Cerebellar cortex (tissue), 1 donor: Measurements from ENCODE around the gene TTLL6.
A peak's percentile ranks its signal among the peaks of the same experiment; 100 is the strongest.
"Not testable (repeated sequence)": the region's sequence is repeated elsewhere in the genome, so short reads cannot be mapped to it uniquely, and the experiment has no call there.

Experiments
- DNase-seq: peaks from one replicate; pipeline ENCODE4 v3.0.0-alpha.2; 2015; ENCODE audit warnings: low spot score

Gene TTLL6

DNA sequence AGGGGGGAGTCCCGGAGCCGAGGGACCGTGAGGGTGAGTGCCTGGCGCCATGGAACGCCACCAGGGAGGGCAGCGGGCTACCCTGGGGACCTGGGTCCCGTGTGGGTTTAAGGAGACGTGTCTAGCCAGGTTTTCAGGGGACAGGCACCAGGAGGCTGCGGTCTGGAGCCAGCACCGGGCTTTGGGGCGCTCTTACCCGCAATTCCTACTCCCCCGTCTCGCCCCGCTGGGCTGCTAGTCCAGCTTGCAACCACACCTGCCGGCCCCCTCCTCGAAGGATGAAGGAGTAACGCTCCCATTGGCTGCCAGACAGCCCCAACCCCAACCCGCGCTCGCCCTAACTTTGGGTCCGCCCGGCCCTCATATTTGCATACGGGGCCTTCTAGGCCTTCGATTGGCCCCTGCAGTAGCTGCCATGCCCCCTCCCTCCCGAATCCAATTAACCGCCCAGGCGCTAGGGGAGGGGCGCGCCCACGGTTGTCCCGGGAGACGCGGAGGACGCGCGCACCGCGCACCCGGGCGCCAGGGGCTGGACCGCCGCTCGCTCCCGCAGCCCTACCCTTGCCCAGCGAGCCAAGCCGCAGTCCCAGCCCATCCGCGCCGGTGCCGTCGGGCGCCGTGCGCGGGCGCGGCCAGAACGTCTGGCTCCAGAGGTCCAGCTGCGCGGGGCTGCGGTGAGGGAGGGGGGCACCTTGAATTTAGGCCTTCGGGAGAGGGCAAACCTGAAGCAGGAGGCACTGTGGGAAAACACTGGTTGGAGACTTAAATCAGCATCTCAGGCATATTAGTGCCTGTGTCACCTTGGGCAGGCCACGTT is at the start of gene TTLL6:
Gene TTLL6, minus strand, starts transcription at position 456 of the 817 bp plus-strand sequence. Its CDS starts 157 bp downstream, at position 299.
- DNase-seq = peak; percentile 85

DNA sequence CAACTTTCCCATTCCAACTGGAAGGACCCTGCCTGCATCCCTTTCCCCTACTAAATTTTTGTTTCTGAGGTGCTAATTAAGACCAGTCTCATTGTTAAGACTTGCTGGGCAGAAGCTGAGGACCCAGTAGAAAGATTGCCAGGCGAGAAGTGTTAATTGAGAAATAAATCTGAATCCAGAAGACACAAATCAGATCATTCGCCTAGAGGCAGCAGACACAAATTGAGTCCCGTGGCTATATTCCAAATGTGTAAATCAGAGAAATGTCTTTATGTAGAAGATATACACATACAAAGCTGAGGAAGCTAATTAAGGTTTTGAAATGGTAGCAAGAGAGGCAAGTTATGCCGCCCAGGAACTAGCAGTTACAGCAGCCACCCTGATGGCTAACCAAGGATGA is 43.4 kb upstream of the TTLL6 start:
- no peak for DNase-seq

DNA sequence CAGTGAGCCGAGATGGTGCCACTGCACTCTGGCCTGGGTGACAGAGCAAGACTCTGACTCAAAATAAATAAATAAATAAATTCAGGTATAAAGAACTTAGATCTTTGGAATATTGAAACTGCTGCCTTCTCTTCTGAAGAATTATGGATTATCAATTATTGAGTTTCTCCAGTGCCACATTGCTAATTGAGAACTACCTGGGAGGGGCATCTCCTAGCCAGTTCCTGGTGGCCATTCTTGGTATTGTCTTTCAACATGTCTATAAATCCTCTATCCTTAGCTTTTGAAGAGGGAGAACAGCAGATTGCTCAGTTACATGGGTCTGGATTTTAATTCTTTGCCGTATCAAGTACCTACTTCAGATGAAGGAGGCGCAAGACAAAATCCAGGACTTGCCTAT is 43.0 kb upstream of the TTLL6 start:
- DNase-seq = no peak

DNA sequence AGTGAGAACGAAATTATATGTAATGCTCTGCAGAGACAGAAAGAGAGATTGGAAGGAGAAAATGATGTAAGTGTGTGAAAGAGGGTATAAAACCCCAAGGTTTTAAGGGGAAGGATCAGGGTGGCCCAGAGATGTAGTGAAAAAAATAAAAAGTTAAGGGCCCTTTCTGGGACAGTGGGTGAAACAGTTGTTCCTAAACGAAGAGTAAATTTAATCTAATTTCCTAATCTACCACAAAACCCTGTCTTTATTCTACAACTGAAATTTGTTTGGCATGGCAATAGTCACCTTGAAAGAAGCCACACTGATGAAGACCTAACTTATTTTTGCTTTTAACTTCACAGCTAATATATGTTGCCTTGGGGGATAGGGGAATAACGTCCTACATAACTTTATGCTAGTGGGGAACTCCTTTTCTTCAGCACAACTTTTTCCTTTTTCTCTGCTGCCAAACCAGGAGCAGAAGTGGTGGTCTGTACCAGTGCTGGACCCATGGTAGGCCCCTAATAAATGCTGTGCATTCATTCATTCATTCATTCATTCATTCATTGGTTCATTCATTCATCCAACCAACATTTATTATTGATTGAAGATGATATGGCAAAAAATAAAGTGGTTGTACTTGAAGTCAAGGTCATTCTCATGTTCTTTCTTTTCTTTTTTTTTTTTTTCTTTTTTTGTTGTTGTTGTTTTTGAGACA is 39.2 kb upstream of the TTLL6 start:
- no peak for DNase-seq

DNA sequence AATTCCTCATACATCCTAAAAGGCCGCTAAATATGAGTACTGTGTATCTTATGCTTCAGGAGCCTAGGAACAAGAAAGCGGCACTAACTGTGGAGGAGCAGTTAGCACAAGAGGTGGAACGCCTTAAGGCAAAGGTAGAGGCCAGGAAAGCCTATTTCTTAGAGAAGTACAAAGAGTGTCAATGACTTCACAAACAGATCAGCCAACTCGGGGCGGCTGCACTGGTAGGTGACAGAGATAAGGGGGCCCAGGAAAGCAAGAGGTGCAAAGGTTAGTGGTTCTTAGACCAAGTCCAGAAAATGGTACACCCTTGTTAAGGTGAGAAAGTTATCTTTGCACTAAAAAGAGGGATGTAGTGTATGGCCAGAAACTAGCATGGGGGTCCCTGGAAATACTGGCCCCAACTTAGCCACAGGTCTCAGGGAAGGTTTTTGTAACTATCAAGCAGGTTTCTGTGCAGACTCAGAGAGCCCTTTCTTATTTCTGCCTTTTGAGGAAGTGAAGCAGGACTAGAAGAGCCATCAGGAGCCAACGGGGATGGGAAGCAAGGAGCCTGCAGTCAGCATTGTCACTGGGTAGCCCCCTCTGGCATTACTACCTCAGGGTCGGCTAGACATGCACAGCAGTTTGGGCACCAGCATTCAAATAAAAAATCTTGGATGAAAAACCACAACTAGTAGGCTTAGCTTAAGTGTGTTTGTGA is 37.9 kb upstream of the TTLL6 start:
- DNase-seq = no peak

DNA sequence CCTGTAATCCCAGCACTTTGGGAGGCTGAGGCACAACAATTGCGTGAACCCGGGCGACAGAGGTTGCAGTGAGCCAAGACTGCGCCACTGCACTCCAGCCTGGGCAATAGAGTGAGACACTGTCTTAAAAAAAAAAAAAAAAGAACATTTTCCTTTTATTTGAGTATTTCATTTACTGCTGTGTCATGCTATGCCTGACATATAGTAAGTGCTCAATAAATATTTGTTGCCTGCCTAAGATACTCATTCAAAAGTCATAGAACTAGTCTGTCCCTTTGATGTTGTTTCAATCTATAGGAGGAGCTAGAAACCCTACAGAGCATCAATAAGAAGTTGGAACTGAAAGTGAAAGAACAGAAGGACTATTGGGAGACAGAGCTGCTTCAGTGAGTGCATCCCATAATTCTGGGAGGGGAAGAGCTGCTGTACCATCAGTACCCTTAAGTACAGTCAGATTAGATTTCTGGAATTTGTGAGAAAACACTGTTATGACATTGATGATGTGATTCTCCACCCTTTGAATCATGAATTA is 33.8 kb upstream of the TTLL6 start:
- DNase-seq = no peak

DNA sequence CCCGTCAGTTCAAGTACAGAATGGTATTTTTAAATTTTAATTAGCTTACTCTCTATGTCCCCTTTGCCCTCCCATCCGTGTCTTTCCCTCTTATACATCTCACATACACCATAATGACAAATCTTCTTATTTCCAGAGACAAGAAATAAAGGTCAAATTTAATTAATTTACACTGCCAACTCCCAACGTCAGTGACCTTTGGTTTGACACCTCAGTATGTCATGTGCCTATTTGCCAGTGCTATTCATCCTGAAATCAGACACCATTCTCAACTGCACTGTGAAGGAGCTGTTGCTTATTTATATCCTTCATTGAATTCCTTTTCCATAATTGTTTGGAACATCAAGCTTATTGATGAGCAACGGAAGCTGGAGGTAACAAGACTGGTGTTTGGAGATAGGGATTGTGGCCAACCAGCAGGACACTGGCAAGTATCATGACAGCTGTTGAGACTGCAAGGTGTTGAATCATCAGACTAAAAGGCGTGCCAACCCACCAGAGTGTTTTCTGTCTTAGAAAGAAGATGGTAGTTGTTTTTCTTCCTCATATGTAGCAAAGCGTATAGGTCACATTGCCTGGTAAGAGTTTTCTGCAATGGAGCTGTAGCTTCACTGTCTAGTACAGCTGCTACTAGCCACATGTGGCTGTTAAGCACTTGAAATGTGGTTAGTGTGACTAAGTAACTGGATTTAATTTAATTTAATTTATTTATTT is 26.3 kb upstream of the TTLL6 start:
- no peak for DNase-seq

DNA sequence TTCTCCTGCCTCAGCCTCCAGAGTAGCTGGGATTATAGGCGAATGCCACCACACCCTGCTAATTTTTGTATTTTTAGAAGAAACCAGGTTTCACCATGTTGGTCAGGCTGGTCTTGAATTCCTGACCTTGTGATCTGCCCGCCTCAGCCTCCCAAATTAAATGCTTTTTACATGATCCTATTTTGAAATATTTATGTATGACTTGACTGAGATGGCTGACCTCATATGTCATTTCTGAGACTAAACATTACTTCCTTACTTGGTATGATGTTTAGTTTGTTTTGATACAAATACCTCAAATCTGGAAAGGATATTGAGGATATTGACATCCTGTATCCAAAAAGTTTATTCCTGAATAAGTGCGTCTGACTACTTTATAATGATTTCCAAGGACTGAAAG is 25.7 kb upstream of the TTLL6 start:
- DNase-seq = no peak

DNA sequence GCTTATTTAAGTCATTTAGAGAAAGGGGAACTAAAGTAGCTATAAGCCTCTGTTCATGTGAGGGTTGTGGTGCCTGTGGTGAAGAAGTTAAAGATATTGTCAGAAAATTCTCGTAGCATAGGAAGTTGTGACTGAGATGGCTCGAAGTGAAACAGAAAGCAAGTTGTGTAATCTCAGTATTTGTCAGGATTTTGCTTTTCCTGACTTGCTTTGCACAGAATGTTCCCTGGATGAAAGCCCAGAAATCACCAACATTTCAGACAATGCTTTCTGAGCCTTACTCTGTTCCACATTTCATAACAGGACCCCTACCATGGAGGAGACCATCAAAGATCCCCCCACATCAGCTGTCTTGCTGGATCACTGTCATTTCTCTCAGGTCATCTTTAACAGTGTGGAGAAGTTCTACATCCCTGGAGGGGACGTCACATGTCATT is 24.4 kb upstream of the TTLL6 start:
- DNase-seq = peak; percentile 41

DNA sequence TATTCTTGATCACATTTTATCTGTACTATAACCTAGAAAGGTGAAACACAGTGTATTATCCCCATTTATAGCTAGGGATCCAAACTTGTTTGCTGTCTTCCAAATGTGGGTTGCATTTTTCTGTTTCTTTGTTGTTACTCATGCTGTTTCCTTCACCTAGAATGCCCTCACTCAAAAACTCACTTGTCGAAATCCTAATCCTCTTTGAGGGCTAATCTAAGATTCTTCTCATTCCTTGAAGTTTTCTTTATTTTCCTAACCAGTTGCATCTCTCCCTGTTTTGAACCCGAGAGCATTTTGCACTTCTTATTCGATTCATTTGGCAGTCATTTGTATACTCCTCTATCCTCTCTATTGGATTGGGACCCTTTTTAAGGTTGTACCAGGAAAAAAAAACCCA is 23.4 kb upstream of the TTLL6 start:
- peak; percentile 47 for DNase-seq

DNA sequence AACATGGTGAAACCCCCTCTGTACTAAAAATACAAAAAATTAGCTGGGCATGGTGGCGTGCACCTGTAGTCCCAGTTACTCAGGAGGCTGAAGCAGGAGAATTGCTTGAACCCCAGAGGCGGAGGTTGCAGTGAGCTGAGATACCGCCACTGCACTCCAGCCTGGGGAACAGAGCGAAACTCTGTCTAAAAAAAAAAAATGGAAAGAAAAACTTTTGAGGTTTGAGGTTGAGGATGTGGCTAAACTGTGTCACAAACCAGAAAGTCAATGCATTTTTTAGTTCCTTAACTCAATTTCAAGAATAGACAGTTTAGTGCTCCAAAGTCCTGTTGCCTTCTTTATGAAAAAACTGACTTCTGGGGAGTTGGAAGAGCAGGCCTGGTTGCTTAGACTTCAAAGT is 20.4 kb upstream of the TTLL6 start:
- DNase-seq = not testable (repeated sequence)

DNA sequence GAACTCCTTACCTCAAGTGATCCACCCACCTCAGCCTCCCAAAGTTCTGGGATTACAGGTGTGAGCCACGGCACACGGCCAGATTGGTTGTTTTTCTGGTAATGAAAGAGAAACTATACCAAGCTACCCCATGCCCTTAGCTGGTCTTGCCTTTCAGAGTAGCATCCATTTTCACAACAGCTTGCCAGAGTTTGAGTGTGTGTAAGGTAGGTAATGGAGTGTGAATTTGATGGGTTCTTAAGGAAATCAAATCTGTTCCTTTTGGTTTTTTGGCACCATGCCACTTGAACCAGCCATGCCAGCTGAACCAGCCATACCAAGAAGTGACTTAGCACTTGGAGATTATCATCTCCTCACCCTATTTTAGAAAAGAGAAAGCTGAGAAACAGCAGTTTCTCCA is 18.9 kb upstream of the TTLL6 start:
- no peak for DNase-seq

DNA sequence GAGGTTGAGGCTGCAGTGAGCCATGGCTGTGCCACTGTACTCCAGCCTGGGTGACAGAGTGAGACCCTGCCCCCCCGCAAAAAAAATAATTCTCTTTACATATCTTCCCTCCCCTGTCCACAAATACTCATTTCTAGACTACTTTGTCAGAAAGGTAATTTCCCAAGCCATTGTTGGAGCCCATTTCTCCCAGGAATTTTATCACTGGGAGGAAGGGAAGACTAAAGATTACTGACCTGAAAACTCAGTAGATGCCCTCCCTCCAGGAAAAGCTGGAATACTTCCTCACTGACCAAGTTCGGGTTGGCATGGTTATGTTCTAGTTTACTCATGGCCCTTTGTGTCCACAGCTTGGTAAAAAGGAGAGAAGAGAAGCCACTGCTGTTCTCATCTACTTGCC is 17.9 kb upstream of the TTLL6 start:
- DNase-seq = no peak

DNA sequence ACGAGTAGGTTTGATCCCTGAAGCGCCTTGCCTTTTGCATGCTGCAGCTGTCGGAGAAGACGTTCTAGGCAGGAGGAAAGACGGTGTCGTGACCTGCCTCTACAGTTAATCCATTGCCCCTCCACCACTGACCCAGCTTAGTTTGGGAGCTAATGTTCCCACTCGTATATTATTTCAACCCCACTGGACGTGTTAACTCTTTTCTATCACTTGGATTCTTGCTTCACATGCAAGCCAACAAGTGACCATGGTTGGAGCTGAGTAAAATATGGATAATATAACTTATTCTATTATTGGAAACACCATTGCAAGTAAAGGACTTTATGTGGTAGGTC is 14.5 kb upstream of the TTLL6 start:
- DNase-seq = no peak

DNA sequence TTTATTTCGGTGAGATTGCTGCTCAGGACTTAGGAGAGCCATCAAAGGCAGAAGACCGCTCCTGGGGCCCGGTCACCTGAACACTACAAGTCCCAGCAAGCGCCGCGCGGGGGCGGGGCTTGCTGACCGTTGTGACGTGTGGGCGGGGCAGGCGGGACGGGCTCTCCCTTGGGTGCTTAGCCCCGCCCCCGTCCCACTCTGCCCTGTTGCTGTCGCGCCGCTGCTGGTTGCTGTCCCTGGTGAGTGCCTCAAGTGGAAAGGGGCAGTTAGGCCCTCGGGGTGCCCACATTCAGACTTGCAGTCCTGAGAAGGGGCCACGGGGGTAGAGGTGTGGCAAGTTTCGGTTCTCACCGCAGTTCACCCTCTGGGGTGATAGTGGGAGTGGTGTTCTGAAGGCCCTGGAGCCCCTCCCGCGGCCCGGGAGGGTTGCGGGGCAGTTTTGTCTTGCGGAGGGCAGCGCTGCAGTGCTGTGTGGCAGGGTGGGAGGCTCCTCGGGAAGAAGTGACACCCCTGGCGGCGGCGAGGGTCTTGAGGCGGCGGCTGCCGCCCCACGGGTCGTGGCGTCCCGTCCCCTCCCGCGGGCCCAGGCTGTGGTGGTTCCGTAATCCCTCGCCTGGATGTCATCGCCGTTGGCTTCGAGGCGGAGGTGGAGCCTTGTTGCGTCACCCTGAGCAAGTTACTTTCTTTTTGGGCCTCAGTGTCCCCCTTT is 14.0 kb upstream of the TTLL6 start, which contains the start of gene CALCOCO2:
Gene CALCOCO2, plus strand, starts transcription at position 196 of the 709 bp plus-strand sequence. CDS start 10,673 bp downstream, outside the sequence.
- DNase-seq = peak; percentile 96

DNA sequence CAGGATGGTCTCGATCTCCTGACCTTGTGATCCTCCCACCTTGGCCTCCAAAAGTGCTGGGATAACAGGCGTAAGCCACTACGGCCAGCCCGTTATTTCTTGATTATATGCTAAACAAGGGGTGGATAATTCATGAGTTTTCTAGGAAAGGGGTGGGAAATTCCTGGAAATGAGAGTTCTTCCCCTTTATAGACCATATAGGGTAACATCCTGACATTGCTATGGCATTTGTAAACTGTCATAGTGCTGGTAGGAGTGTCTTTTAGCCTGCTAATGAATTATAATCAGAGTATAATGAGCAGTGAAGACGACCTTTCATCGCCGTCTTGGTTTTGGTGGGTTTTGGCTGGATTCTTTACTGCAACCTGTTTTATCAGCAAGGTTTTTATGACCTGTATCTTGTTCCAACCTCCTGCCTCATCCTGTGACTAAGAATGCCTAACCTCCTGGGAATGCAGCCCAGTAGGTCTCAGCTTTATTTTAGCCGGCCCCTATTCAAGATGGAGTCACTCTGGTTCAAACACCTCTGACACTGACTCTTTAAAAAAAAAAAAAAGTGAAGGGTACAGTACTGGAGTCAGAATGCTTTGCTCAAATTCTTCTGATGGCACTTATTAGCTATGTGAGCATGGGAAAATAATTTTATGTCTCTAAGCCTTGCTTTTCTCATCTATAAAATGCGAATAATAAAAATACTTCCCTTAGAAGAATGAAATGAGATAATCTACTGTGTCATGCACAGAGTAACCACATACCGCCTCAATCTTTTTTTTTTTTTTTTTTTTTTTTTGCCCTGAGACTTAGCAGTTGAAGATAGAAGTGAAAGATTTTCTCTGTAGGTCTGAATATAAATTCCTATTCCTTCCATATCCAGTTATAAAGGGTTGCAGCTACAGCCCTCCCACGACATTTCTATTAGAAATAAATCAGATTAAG is 8.7 kb upstream of the TTLL6 start:
- no peak for DNase-seq

DNA sequence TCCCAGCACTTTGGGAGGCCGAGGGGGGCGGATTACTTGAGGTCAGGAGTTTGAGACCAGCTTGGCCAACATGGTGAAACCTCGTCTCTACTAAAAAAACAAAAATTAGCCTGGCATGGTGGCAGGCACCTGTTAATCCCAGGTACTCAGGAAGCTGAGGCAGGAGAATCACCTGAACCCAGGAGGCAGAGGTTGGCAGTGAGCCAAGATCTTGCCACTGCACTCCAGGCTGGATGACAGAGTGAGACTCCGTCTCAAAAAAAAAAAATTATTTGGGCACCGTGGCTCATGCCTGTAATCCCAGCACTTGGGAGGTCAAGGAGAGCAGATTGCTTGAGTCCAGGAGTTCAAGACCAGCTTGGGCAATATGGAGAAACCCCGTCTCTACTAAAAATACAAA is 3.9 kb upstream of the TTLL6 start:
- DNase-seq = not testable (repeated sequence)

DNA sequence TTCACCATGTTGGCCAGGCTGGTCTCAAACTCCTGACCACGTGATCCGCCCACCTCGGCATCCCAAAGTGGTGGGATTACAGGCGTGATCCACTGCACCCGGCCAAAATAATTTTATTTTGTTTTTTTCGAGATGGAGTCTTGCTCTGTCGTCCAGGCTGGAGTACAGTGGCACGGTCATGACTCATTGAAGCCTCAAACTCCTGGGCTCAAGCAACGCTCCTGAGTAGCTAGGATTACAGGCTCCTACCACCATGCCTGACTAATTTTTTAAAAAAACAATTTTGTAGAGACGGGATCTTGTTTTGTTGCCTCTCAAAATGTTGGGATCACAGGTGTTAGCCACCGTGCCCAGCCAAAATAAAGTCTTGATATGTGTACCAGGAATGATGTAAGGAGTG is 2.4 kb upstream of the TTLL6 start:
- DNase-seq = no peak

DNA sequence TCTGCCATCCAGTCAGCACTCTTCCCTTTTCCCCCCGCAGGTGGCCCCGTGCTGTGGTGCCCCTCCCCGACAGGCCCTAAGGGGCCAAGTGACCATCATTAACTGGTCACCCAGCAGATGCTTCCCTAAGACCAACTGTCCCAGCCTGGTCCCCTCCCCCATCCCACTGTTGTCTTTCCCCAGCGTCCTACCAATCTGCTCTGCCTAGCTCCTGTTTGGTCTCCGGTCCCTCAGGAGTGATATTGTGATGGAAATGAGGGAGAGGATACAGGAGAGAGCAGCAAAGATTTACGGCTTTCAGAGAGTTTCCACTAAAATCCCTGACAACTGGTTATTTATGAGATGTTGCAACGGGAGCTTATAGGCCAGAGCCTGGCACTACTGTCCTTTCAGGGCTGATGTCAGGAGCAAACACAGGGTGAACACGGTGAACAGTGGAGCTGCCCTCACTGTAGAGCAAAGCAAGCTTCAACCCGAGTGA is 1.4 kb upstream of the TTLL6 start:
- no peak for DNase-seq

DNA sequence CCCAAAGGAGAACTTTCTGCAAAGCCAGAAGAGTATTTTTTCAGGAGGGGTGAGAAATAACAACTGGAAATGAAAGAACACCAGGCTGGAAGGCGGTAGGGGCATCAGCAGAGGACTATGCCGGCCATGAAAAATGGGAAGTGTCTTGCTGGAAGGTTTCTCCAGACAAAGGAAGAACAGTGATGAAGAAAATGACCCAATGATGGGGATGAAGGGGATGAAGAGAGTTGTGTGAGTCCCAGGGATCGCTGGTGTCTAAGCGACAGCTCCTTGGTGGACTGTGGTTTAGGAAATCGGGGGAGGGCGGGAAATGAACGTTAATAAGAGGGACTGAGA is 623 bp downstream of the TTLL6 start:
- no peak for DNase-seq
